ENCODE measurements around the gene FAM124B.

FAM124B gene

DNA sequence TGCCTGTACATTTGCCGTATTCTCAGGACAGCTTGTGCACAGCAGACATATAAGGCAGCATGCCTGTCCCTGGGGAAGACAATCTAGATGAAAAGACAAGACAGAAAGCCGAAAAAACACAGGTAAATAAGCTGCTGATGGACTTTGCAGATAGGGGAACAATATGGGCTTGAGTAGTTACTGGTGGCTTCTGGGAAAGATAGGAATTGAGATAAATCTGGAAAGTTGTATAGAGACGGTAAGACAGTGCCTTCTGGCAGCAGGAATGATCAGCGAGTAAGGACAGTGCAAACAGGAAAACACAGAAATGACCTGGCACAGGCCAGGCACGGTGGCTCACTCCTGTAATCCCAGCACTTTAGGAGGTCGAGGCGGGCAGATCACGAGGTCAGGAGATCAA is 70.2 kb downstream of the FAM124B start:
- DNase-seq = no peak

- no peak for DNase-seq
Measured at GRCh38 chr2:224328798-224329197, 73.1 kb downstream of the FAM124B start.
